Fibroblast of peridontal ligament (primary cell): ENCODE data around the gene XPC.
"Not testable (repeated sequence)": the region's sequence is repeated elsewhere in the genome, so short reads cannot be mapped to it uniquely, and the experiment has no call there.

Experiments
- DNase-seq: peaks from one replicate; pipeline ENCODE4 v3.0.0-alpha.2; 2010; ENCODE audit errors: extremely low read depth

XPC gene

GRCh38 chr3:14178247-14179113 lies at the start of gene XPC, which contains the start of gene LSM3:
TSS of gene XPC (minus strand) at chr3:14178601. CDS start at chr3:14178568, 33 bp downstream.
TSS of gene LSM3 (plus strand) at chr3:14178817. CDS start at chr3:14178861, 44 bp downstream.
- DNase-seq, result peak; percentile 100

- DNase-seq, result no peak
Measured at GRCh38 chr3:14227856-14228255, 49.5 kb upstream of the XPC start.

DNA sequence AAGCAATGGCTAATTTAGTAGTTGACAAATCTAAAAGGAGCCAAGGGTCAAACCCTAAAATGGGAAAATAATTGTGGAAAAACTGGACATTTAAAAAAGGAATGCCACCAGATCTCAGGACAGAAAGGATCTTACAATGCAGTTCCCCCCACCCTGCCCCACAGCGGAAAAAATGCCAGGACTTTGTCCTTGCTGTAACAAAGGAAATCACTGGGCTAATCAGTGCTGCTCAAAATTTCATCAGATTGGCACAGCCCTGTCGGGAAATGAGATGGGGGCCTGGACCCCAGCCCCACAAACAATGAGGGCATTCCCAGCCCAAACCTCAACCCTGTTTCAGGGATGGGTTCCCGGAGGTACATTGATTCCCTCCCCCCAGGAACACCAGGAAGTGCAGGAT lies 48.0 kb upstream of the XPC start:
- not testable (repeated sequence) for DNase-seq

GRCh38 chr3:14225421-14225820 lies 47.0 kb upstream of the XPC start:
- no peak for DNase-seq

DNA sequence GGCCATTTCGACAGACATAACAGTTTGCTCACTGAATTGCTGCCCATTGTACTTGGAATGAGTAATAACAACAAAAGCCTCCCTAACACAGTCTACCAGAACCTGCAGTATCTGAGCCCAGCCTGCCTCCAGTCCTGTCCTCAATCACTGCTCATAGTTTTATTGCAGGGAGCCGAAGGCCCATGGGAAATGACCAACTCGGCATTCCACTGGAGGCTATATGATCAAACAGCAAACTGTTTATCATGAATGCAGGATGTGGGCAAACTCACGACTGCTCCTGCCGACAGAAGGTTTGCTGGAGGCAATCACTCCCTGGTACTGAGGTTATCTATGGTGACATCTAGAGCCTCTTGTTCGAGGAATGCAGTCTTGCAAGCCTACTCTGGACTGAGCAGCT lies 46.5 kb upstream of the XPC start:
- no peak for DNase-seq

DNA sequence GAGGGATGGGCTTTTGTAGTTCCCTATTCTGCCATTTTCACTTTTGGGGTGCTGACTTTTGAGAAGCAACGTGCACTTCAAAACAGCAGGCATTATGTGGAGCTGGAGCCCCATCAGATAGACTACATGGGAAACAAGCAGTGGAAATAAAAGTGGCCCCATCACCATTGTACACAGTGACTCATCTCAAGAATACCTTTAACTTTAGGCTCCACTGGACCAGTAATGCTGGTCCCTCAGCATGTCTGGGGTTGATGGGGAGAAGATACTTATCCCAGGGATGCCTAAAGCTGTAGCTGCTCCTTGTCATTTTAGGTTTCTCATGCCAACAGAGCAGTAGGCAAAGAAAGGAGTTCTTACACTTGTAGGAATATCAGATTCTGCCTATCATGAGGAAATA lies 45.2 kb upstream of the XPC start:
- DNase-seq, result no peak

DNA sequence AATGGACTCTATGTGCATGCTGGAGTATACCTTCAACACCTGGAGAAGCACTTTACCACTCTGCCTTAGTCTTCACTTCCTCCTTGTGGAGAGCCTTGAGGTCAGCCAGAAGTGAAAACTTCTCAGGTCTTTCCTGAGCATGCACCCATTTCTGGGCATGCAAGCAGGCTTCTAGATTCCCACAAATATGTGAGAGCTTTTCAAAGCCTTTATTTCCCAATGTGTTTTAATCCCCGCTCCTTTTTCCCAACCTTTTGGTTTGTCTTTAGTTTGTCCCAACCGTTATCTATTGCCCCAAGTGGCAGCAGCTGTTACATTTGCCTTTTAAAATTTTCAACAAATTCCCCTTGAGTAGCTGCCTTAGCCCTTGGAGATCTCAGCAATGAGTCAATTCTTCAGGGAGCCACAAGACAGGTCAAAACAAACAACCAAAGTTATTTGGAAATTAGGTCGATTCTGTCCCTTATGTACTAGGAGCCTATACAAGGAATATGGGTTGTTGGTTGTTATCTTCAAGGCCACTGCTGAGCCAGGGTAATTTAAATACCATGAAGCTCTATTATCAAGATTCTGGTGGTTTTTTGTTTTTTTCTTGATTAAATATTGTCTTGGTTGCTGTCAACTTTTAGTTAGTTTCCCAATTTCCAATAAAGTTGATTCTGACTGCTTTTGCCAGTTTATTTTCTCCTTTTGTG lies 44.6 kb upstream of the XPC start:
- DNase-seq, result no peak

- DNase-seq, result peak; percentile 14
Measured at GRCh38 chr3:14222457-14222856, 44.1 kb upstream of the XPC start.

DNA sequence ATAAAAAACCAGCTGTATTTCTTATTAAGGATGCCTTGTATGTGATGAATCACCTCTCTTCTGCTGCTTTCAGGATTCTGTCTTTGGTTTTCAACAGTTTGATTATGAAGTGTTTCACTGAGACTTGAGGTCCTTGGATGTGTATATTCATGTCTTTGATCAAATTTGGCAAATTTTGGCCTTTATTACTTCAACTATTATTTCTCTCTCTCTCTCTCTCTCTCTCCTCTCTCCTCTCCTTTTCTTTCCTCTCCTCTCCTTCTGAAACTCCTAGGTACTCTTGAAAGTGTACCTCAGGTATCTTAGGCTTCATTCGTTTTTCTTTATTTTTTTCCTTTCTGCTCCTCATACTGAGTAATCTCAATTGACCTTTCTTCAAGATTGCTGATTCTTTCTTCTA lies 43.5 kb upstream of the XPC start:
- no peak for DNase-seq

DNA sequence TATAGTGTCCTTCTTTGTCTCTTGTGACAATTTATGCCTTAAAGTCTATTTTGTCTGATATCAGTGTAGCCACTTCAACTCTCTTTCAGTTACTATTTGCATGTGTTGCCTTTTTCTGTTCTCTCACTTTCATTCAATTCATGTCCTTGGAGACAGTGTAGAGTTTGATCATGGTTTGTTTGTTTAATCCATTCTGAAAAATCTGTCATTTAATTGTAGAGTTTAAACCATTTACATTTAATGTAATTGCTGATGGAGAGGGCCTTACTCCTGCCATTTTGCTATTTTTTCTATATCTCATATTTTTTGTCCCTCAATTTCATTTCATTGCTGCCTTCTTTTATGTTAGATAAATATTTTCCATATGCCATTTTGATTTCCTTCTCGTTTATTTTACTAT lies 42.5 kb upstream of the XPC start:
- no peak for DNase-seq

DNA sequence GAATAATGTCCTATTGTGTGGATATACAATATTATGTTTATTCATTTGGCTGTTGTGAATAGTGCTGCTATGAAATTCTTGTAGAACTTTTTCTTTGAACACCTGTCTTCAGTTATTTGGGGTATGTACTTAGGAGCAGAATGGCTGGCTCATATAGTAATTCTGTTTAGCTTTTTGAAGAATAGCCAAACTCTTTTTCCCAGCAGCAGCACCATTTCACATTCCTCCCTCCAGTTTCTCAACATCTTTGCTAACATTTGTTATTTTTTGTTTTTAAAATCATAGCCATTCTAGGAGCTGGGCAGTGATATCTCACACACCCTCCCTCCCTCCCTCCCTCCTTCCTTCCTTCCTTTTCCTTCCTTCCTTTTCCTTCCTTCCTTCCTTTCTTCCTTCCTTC lies 40.0 kb upstream of the XPC start:
- DNase-seq, result no peak

DNA sequence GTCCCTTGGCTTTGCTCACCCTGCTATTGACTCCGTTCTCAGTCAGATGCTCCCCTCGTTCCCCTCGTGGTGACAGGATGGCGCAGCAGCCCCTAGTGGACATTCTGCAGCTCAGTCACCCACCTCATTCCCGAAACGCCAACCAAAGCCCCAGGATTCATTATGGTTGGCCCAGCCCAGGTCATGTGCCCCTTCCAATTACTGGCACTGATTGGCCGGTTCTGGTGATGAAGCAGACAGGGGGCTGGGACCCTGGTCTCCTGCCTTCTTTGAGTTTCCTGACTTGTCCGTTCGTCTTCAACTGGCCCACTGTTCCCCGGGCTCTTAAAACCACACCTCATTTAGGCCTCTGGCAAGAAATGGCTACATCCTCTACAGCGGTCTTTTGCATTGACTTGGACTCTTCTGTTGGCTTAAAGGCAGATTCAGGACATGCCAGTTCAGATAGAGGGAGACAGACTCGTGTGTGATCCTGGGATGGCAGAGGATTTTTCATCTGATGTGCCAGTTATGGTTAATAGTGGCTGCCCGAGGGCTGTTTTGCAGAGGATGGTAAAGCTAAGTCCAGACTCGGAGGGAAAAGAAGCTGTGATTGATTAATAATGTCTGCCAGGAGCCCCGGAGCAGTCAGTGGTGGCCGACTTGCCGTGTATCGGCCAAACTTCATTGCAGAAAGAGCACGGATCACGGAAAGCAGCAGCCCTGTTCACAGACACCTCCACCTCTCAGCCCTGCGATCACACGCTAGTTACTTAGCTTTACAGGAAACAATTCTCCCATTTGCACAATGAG lies 38.1 kb upstream of the XPC start:
- DNase-seq, result no peak

DNA sequence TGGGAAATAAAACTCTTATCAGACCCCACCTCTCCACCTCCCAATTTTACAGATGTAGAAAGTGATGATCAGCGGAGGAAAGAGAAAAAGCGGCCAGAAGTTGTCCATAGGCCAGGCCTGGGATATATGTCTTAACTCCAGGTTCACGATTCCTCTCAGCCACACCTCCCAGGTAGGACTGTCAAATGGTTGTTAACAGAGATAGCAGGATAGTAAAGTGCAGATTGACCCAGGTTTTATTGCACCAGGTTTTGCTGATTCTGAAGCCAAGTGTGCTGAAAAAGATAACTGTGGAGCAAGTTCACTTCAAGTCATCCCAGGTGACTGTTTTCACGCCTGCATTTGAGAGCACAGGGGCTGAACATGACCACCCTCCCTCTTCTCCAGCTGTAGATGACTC lies 36.4 kb upstream of the XPC start:
- no peak for DNase-seq

DNA sequence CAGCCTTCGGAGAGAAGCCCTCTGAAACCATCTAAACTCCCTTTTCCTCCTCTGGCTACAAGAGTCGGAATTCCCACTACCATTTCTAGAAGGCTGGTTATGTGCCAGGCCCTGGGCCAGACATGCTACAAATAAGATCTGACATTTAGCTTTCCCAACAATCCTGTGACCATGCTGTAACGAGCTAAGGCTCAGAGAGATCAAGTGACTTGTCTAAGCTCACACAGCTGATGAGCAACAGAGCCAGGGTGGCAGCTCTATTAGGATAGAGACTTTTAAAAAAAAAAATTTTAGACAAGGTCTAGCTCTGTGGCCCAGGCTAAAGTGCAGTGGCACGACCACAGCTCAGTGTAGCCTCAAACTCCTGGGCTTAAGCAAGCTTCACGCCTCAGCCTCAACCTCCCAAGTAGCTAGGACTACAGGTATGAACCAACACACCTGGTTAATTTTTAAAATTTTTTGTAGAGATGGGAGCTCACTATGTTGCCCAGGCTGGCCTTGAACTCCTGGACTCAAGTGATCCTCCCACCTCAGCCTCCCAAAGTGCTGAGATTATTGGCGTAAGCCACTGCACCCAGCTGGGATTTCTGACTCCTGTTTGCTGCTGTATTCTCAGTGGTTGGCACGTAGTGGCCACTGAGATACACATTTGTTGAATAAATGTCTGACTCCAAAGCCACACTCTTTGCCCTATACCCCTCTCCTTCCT lies 34.8 kb upstream of the XPC start:
- no peak for DNase-seq

DNA sequence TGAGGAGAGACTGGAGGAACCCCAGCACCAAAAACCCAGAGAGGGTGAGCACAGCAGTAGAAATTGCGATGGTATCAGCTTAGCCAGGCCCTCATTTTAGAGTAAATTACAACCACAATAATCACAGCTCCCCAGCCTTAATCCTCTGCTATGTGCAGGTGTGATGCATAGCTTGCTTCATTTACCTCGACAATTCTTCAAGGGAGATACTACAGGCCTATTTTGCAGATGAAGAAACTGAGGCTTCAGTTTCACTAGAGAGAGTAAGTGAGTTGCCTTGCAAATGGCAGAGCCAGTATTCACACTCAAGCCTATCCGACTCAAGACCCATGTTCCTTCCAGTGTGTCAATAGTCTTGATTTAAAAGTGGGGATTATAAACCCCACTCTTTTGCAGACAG lies 33.6 kb upstream of the XPC start:
- no peak for DNase-seq

DNA sequence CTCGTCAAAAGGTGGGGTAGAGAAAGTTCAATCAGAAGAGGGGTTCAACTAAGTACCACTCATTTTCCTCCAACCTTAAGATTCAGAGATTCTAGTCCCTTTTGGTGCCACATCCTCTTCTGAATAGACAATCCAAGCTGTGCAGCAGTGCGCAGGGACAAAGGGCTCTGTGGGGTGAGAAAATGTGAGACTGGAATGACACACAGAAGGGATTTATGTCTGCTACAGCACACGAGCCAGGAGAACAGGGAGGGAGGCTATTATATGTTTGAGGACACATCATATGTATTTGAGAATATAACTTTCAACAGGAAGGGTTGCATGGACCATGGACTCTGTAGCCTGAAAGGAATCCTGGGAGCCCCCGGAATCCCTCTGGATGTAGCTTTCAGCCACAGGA lies 33.2 kb upstream of the XPC start:
- no peak for DNase-seq

DNA sequence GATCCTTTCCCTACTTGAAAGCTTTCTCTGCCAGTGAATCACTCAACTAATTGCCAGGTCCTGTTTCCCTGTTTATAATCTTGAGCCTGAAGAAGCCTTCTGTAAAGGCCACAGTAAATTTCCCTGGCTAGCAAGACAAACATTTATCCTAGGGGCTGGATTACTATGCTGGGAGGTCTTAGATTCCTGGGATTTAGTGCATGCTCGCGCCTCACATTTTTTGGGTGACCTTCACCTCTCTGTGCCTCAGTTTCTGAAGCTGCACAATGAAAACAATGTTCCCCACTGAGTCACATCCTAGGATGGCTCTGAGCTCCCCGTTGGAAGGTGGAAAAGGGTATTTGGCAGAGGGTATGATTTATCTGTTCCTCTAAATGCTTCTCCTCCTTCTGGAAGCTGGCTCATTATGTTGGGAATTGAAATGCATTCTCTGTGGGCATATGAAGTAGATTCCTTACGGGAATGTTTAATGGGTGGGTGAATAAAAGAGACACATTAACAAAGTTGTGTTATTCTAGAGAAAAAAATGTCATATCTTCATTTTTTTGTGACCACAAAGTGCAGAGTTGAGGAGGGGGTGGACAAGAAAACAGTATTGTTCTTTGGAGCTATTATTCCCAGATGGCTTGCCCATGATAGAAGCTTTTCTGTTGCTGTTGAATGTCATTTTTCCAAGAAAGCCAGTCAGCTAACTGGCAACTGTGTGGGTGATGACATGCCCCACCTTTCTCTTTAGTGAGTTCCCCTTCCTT lies 32.6 kb upstream of the XPC start:
- DNase-seq, result peak; percentile 23

- no peak for DNase-seq
Measured at GRCh38 chr3:14210290-14210688, 31.9 kb upstream of the XPC start.

DNA sequence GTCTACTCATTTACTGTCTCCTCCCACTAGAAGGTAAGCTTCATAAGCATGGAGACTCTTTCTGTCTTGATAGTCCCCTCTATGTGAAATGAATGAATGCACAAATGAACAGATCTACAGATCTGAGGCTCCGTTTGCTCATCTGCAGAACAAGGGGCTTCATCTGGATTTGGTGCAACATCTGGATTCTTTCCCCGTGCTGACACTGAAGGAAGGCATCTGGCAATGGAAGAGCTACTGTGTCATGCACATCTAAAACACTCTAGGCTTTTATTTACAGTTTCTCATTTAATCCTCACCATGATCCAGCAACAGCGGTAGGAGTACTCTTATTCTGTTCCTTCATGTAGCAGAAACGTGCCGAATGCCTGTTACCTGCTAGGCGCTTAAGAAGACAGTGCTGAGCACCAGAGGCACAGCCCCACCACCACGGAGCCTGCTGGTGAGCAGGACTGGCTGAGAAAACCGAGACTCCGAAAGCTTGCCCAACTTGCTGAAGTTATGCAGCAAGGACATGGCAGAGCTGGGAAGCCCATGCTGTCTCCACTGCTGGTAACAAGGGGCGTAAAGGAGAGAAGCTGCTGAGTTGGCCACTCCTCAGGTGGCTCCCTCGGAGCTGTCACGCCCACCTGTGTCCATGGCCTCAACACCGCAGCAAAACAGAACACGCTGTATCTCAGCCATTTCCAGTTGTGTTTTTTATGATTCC lies 31.3 kb upstream of the XPC start:
- no peak for DNase-seq

DNA sequence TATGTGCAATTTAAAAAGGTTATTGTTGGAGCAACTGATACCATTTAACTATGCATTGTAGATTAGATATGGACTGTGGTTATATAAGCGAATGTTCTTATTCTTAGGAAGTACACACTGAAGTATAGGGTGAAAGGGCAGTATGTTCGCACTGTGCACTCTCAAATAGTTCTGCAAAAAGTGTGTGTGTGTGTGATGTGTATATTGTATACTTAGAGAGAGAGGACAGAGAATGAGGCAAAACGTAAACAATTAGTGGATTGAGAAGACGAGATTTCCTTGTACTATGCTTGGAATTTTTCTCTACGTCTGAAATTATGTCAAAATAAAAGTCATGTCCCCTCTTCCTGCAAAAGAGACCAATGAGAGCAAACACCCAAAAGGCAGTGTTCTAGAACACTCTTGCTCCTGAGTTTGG lies 30.6 kb upstream of the XPC start:
- peak; percentile 30 for DNase-seq
